GM21576 (cell line): ENCODE measurements around the gene HLA-DPB1.

Source experiments
- ATAC-seq: cut with Tn5 transposase; IDR thresholded peaks from one replicate; pipeline ENCODE4 v1.9.1; 2021; ENCODE audit warnings: mild to moderate bottlenecking, moderate library complexity; ENCODE audit not compliant: unreplicated experiment

HLA-DPB1 gene

GRCh38 chr6:33128318-33128717 lies 52.5 kb downstream of the HLA-DPB1 start:
- no peak for ATAC-seq

GRCh38 chr6:33132081-33132524 lies 56.3 kb downstream of the HLA-DPB1 start:
- no peak for ATAC-seq

GRCh38 chr6:33136310-33136900 lies 60.6 kb downstream of the HLA-DPB1 start:
- ATAC-seq = no peak
